ENCODE data around the gene LEF1. TPM values are rescaled to one million over a fixed set of nuclear protein-coding genes. Genes with fewer than 3 reads are reported as not detected.

Gene LEF1
- total RNA-seq, 3 donors from 2014 or later = 2.6 to 7.6 (median 7.2) TPM

- DNase-seq (ENCODE audit: low spot score in 2 of 2) = no peak
- no peak for TF ChIP-seq POLR2AphosphoS5 (IDR thresholded peaks at IDR 0.05)
- TF ChIP-seq POLR2A (IDR thresholded peaks at IDR 0.05) = no peak
- TF ChIP-seq, protein P1, sequence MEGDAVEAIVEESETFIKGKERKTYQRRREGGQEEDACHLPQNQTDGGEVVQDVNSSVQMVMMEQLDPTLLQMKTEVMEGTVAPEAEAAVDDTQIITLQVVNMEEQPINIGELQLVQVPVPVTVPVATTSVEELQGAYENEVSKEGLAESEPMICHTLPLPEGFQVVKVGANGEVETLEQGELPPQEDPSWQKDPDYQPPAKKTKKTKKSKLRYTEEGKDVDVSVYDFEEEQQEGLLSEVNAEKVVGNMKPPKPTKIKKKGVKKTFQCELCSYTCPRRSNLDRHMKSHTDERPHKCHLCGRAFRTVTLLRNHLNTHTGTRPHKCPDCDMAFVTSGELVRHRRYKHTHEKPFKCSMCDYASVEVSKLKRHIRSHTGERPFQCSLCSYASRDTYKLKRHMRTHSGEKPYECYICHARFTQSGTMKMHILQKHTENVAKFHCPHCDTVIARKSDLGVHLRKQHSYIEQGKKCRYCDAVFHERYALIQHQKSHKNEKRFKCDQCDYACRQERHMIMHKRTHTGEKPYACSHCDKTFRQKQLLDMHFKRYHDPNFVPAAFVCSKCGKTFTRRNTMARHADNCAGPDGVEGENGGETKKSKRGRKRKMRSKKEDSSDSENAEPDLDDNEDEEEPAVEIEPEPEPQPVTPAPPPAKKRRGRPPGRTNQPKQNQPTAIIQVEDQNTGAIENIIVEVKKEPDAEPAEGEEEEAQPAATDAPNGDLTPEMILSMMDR (IDR thresholded peaks at IDR 0.05) = no peak
- no peak overlapping the region for H3K27ac ChIP-seq
Observed at GRCh38 chr4:108070775-108071174, 98.0 kb downstream of the LEF1 start.

GRCh38 chr4:108068442-108068841, 100.3 kb downstream of the LEF1 start:
- no peak for TF ChIP-seq POLR2A (IDR thresholded peaks at IDR 0.05)
- TF ChIP-seq, protein P1 (IDR thresholded peaks at IDR 0.05) = no peak
- no peak for TF ChIP-seq POLR2AphosphoS5 (IDR thresholded peaks at IDR 0.05)
- H3K36me3 ChIP-seq = no peaks in the 10 kb centered on the region
- no peak overlapping the region for H3K27ac ChIP-seq
- intact Hi-C loops (cut with DNase I; ENCODE audit: low total_unique reads) = no loop called here
- H3K9me3 ChIP-seq = no peaks in the 10 kb centered on the region
- DNase-seq (ENCODE audit: low spot score in 2 of 2) = no peak
- no peak overlapping the region for H3K4me3 ChIP-seq
- H3K4me1 ChIP-seq = no peaks in the 10 kb centered on the region
- H3K27me3 ChIP-seq = no peaks in the 10 kb centered on the region

More at GRCh38 chr4:108070775-108071174, 98.0 kb downstream of the LEF1 start:
- H3K4me1 ChIP-seq = no peaks in the 10 kb centered on the region
- no peaks in the 10 kb centered on the region for H3K9me3 ChIP-seq
- intact Hi-C loops (cut with DNase I; ENCODE audit: low total_unique reads) = no loop called here
- H3K36me3 ChIP-seq = no peaks in the 10 kb centered on the region
- no peak overlapping the region for H3K4me3 ChIP-seq
- H3K27me3 ChIP-seq = no peaks in the 10 kb centered on the region

GRCh38 chr4:108060686-108061321, 107.9 kb downstream of the LEF1 start:
- Histone ChIP-seq H3K4me1 (no peaks in the 10 kb centered on the region), H3K27ac (no peak overlapping the region), H3K27me3 (no peaks in the 10 kb centered on the region), H3K4me3 (no peak overlapping the region), H3K36me3 (no peaks in the 10 kb centered on the region), H3K9me3 (no peaks in the 10 kb centered on the region)
- DNase-seq (ENCODE audit: low spot score in 2 of 2) = no peak
- TF ChIP-seq, protein P1 (IDR thresholded peaks at IDR 0.05) = no peak
- no peak for TF ChIP-seq POLR2AphosphoS5 (IDR thresholded peaks at IDR 0.05)
- no peak for TF ChIP-seq POLR2A (IDR thresholded peaks at IDR 0.05)
- intact Hi-C loops (cut with DNase I; ENCODE audit: low total_unique reads) = no loop called here

GRCh38 chr4:108060164-108060563, 108.6 kb downstream of the LEF1 start:
- TF ChIP-seq, protein P1 (IDR thresholded peaks at IDR 0.05) = peak in 2 of 3 donors; percentile 15 to 16
- TF ChIP-seq POLR2AphosphoS5 (IDR thresholded peaks at IDR 0.05) = no peak
- Histone ChIP-seq H3K36me3 (no peaks in the 10 kb centered on the region), H3K27ac (no peak overlapping the region), H3K9me3 (no peaks in the 10 kb centered on the region), H3K4me1 (no peaks in the 10 kb centered on the region), H3K4me3 (no peak overlapping the region), H3K27me3 (no peaks in the 10 kb centered on the region)
- intact Hi-C loops (cut with DNase I; ENCODE audit: low total_unique reads) = no loop called here
- no peak for DNase-seq (ENCODE audit: low spot score in 2 of 2)

DNA sequence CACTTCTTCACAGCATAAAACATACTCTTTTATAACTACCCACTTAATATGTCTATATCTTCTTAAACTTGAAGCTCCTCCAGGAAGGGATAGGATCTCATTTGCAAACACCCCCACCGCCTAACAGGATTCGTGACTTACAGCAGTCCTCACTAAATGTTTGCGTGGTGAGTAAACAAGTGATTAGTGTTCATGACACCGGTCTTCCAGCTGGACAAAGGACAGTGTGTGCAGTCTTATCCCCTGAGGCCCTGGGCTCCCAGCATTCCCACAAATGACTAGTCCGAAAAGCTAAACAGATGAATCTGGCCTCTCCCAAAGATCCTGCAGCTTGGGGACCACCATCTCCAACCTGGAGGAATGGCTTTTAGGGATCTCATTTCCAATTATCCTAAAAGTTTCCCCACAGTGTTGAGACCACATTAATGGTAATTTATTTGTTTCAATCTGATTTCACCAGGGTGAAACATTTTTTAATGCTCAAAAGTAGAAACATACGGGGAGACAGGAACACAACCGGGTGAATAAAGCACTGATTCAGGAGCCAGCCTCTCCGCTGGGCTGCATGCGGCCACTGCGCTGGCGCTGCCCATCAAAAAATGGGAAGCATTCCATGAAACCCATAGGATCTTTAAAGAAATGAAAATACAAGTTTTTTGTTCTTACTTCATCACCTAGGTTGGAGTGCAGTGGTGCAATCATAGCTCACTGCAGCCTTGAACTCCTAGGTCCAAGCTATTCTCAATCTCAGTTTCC, 109.9 kb downstream of the LEF1 start:
- no peak for DNase-seq (ENCODE audit: low spot score in 2 of 2)
- intact Hi-C loops (cut with DNase I; ENCODE audit: low total_unique reads) = no loop called here
- Histone ChIP-seq H3K27ac (no peak overlapping the region), H3K4me3 (no peak overlapping the region), H3K36me3 (no peaks in the 10 kb centered on the region), H3K9me3 (no peaks in the 10 kb centered on the region), H3K4me1 (no peaks in the 10 kb centered on the region), H3K27me3 (no peaks in the 10 kb centered on the region)
- TF ChIP-seq POLR2AphosphoS5 (IDR thresholded peaks at IDR 0.05) = no peak
- TF ChIP-seq, protein P1 (IDR thresholded peaks at IDR 0.05) = no peak
- no peak for TF ChIP-seq POLR2A (IDR thresholded peaks at IDR 0.05)
